Stomach (tissue), 4 donors: ENCODE measurements around the gene OR11L1.

ENCODE experiments used
- CTCF ChIP-seq, 7 experiments: fragments of 450-650 bp in 4 of 7; fragments of 200-600 bp in 3 of 7; sonication (generic) in 3 of 7; IDR thresholded peaks; one replicate each; pipeline ENCODE4 v1.5.1; 2016 to 2019; ENCODE audit warnings: antibody characterized with exemption in 7 of 7, control low read depth in 2 of 7, mild to moderate bottlenecking in 1 of 7
- POLR2A ChIP-seq, 4 donors: fragments of 450-650 bp; IDR thresholded peaks; one replicate each; pipeline ENCODE4 v1.6.1; 2016; ENCODE audit warnings: antibody characterized with exemption in 4 of 4, control low read depth in 2 of 4, mild to moderate bottlenecking in 1 of 4, moderate library complexity in 1 of 4

GRCh38 chr1:247849616-247850015 lies 7.9 kb upstream of the OR11L1 start:
- TF ChIP-seq CTCF (IDR thresholded peaks at IDR 0.05) (no peak), POLR2A (IDR thresholded peaks at IDR 0.05) (no peak)
